Fibroblast of the aortic adventitia (primary cell): ENCODE measurements around the gene SLC37A3. TPM values are rescaled to one million over a fixed set of nuclear protein-coding genes. Genes with fewer than 3 reads are reported as not detected.
A peak's percentile ranks its signal among the peaks of the same experiment; 100 is the strongest.
"Not testable (repeated sequence)": the region's sequence is repeated elsewhere in the genome, so short reads cannot be mapped to it uniquely, and the experiment has no call there.

Experiments
- DNase-seq: peaks from one replicate; pipeline ENCODE4 v3.0.0-alpha.2; 2010; ENCODE audit warnings: low read depth
- H3K4me3 ChIP-seq: 2 replicates; pipeline ENCODE4 v1.5.1; 2011; ENCODE audit warnings: low read depth, mild to moderate bottlenecking, control low read depth, low read length, moderate library complexity
- CTCF ChIP-seq: IDR thresholded peaks from 2 replicates; pipeline ENCODE4 v1.5.1; 2011; ENCODE audit warnings: mild to moderate bottlenecking, low read length, control low read depth, inconsistent platforms; ENCODE audit not compliant: insufficient read depth
- total RNA-seq: library from RNA; depleted of rRNA; stranded (reverse); fragments of >200 nt; gene quantifications from 2 replicates; pipeline ENCODE4 v1.2.3, GENCODE V29; 2012; ENCODE audit warnings: low replicate concordance

SLC37A3 gene
- total RNA-seq, 1 donor: 62.3 TPM

- no peak overlapping the region for H3K4me3 ChIP-seq
- no peak for TF ChIP-seq CTCF
- no peak for DNase-seq
Measured at GRCh38 chr7:140417456-140418155, 19.3 kb upstream of the SLC37A3 start.

GRCh38 chr7:140416560-140416959 lies 18.2 kb upstream of the SLC37A3 start:
- no peak for DNase-seq
- H3K4me3 ChIP-seq: no peak overlapping the region
- no peak for TF ChIP-seq CTCF

- DNase-seq, H3K4me3 ChIP-seq: not testable (repeated sequence)
Measured at GRCh38 chr7:140415816-140416215, 17.5 kb upstream of the SLC37A3 start.

GRCh38 chr7:140415361-140415760 lies 17.0 kb upstream of the SLC37A3 start:
- no peak for DNase-seq
- TF ChIP-seq CTCF: no peak
- no peak overlapping the region for H3K4me3 ChIP-seq

GRCh38 chr7:140404565-140405065 lies 6.3 kb upstream of the SLC37A3 start:
- no peak overlapping the region for H3K4me3 ChIP-seq
- no peak for TF ChIP-seq CTCF
- DNase-seq: no peak

- no peak for DNase-seq
- TF ChIP-seq CTCF: no peak
- peak within 1 kb of the TSS; percentile 13 for H3K4me3 ChIP-seq
Measured at GRCh38 chr7:140403878-140404564, 5.7 kb upstream of the SLC37A3 start, which contains the start of gene RAB19. RAB19 (plus strand) TSS chr7:140404058; CDS start chr7:140407647, 3,589 bp downstream.

GRCh38 chr7:140402178-140402835 lies 4.0 kb upstream of the SLC37A3 start:
- H3K4me3 ChIP-seq: no peak overlapping the region
- no peak for TF ChIP-seq CTCF
- peak; percentile 57 for DNase-seq
